ENCODE results near the gene OTOF. TPM values are rescaled to one million over a fixed set of nuclear protein-coding genes. Genes with fewer than 3 reads are reported as not detected.

The OTOF gene
- total and polyA plus RNA-seq, 2 experiments from 2014 or later: 0.10 to 0.33 TPM

- TF ChIP-seq EZH2phosphoT487 (IDR thresholded peaks at IDR 0.05; ENCODE audit: low read depth, severe bottlenecking, unreplicated experiment): no peak
- TF ChIP-seq EZH2 (IDR thresholded peaks at IDR 0.05; ENCODE audit: borderline replicate concordance): no peak
- TF ChIP-seq CTCF (IDR thresholded peaks at IDR 0.05; ENCODE audit: poor library complexity): no peak
- no peaks in the 10 kb centered on the region for H4K20me1 ChIP-seq (ENCODE audit: insufficient read depth, poor library complexity, severe bottlenecking)
- no peak overlapping the region for H3K4me3 ChIP-seq
- no peaks in the 10 kb centered on the region for H3K79me2 ChIP-seq
- no peaks in the 10 kb centered on the region for H3K9me3 ChIP-seq (ENCODE audit: low read depth)
- no peak overlapping the region for H3K27ac ChIP-seq
- no peak overlapping the region for H2AFZ ChIP-seq
- DNase-seq (ENCODE audit: low spot score): no peak
- no peaks in the 10 kb centered on the region for H3K9me2 ChIP-seq (replicated peaks; ENCODE audit: insufficient read depth)
- H3K4me2 ChIP-seq: no peak overlapping the region
- no peaks in the 10 kb centered on the region for H3K27me3 ChIP-seq
- H3K4me1 ChIP-seq (ENCODE audit: insufficient read depth): no peaks in the 10 kb centered on the region
- no peaks in the 10 kb centered on the region for H3K36me3 ChIP-seq (replicated peaks; ENCODE audit: insufficient read depth, low read depth)
- WGBS (ENCODE audit: low lambda C conversion rate, missing lambda C conversion rate): 95% methylated on average over 20 of the region's 20 CpGs
Observed at GRCh38 chr2:26488463-26489212, 10.7 kb upstream of the OTOF start.

GRCh38 chr2:26487192-26487591 lies 9.3 kb upstream of the OTOF start:
- Histone ChIP-seq H2AFZ (no peak overlapping the region), H3K9me2 (replicated peaks; ENCODE audit: insufficient read depth) (no peaks in the 10 kb centered on the region), H3K36me3 (replicated peaks; ENCODE audit: insufficient read depth, low read depth) (no peaks in the 10 kb centered on the region), H3K4me1 (ENCODE audit: insufficient read depth) (no peaks in the 10 kb centered on the region), H3K79me2 (no peaks in the 10 kb centered on the region), H3K27me3 (no peaks in the 10 kb centered on the region), H3K9me3 (ENCODE audit: low read depth) (no peaks in the 10 kb centered on the region), H3K27ac (no peak overlapping the region), H3K4me2 (no peak overlapping the region), H4K20me1 (ENCODE audit: insufficient read depth, poor library complexity, severe bottlenecking) (no peaks in the 10 kb centered on the region), H3K4me3 (no peak overlapping the region)
- no peak for TF ChIP-seq EZH2 (IDR thresholded peaks at IDR 0.05; ENCODE audit: borderline replicate concordance)
- no peak for TF ChIP-seq CTCF (IDR thresholded peaks at IDR 0.05; ENCODE audit: poor library complexity)
- TF ChIP-seq EZH2phosphoT487 (IDR thresholded peaks at IDR 0.05; ENCODE audit: low read depth, severe bottlenecking, unreplicated experiment): no peak
- whole genome bisulfite sequencing (ENCODE audit: low lambda C conversion rate, missing lambda C conversion rate): 82% methylated on average over 5 of the region's 5 CpGs
- no peak for DNase-seq (ENCODE audit: low spot score)

- 89% methylated on average over 3 of the region's 3 CpGs for WGBS (ENCODE audit: low lambda C conversion rate, missing lambda C conversion rate)
- TF ChIP-seq EZH2 (IDR thresholded peaks at IDR 0.05; ENCODE audit: borderline replicate concordance): no peak
- no peak for TF ChIP-seq EZH2phosphoT487 (IDR thresholded peaks at IDR 0.05; ENCODE audit: low read depth, severe bottlenecking, unreplicated experiment)
- TF ChIP-seq CTCF (IDR thresholded peaks at IDR 0.05; ENCODE audit: poor library complexity): no peak
- Histone ChIP-seq H3K9me2 (replicated peaks; ENCODE audit: insufficient read depth) (no peaks in the 10 kb centered on the region), H3K79me2 (no peaks in the 10 kb centered on the region), H3K27ac (no peak overlapping the region), H3K4me3 (no peak overlapping the region), H3K4me2 (no peak overlapping the region), H3K4me1 (ENCODE audit: insufficient read depth) (no peaks in the 10 kb centered on the region), H2AFZ (no peak overlapping the region), H3K9me3 (ENCODE audit: low read depth) (no peaks in the 10 kb centered on the region), H4K20me1 (ENCODE audit: insufficient read depth, poor library complexity, severe bottlenecking) (no peaks in the 10 kb centered on the region), H3K27me3 (no peaks in the 10 kb centered on the region), H3K36me3 (replicated peaks; ENCODE audit: insufficient read depth, low read depth) (no peaks in the 10 kb centered on the region)
- DNase-seq (ENCODE audit: low spot score): no peak
Observed at GRCh38 chr2:26486789-26487188, 8.9 kb upstream of the OTOF start.
